ENCODE results near the gene BORA.
A peak's percentile ranks its signal among the peaks of the same experiment; 100 is the strongest.
"Not testable (repeated sequence)": the region's sequence is repeated elsewhere in the genome, so short reads cannot be mapped to it uniquely, and the experiment has no call there.

BORA gene

DNA sequence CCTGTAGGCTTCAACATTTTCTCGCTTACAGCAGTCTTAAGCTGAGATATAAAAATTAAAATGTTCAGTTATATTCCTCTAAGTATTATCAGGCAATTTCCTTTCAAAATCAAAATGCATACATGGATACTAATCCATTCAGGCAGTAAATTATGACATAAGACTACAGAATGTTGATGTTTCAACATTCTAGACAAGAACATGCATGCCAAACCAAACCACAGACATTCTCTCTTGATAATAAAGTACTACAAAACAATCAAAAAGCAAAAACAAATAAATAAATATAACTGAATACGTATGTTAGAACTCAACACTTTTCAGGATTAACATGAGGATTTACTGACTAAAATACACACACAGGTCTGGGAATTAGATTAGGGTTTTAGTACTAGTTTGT lies 46.3 kb downstream of the BORA start:
- no peak for DNase-seq

DNA sequence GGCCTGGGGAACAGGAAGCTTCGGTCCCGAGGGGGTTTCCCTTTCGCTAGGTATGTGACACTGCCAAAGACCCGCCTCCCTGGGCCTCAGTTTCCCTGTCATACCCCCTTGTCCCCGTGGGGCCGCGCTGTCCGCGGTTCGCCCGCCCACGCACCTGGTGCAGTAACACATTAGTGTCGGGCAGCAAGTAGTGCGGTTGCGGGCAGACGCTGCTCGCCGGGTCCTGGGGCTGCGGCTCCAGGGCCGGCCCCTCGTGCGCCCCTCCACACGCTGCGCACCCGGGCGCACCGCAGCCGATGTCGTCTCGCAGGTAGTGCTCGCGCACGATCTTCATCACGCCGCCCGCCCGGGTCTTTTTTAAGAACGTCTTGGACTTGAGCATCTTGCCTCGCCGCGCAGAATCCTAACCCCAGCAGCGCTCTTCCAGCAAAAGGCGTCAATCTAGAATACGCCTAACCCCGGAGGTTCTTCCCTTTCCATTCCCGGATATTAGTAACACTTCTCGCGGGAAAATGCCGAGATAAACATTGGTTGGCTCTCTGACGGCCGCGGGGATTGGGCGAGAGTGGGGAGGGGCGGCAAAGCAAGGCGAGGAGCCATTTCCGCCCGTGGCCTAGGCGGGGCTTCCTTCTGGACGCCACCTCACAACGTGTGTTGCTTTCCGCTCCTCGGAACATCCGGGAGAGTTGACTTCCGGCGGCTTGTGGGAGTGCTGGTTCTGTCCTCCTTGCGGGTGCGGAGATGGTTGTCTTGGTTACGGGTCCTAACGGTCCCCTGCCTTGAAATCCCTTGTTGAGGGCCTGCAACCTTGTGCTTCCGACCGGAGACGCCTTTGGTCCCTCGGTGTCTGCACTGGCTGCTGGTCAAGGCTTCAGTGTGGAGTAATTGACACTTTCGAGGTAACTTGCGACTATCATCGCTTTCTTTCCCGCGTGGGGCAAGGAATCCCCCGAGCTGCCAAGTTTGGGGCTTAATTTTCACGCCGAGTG lies 54.0 kb downstream of the BORA start, which contains the start of the genes DIS3 and PIBF1:
Gene DIS3 (minus strand): TSS at position 450 of the 989 bp plus-strand sequence. CDS start 68 bp downstream, at position 382.
Gene PIBF1 (plus strand): TSS at position 683 of the 989 bp plus-strand sequence. CDS start 1,337 bp downstream, outside the sequence.
- peak; percentile 94 for DNase-seq

DNA sequence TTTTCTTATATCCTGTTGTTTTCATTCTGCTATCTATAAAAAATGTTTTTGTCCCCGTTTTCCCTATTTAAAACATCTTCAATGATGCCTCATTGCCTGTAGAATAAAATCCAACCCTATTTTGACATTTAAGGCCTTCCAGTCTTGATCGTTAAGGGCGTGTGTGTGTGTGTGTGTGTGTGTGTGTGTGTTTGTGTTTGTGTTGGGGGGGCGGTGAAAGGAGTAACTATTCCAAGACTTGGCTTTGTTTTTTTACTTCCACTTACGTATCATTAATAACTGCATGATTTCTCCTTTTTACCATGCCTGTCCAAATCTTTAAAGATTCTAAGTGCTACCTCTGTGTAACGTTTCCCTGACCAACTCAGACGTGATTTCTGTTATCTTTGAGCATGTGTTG lies 55.0 kb downstream of the BORA start:
- no peak for DNase-seq

DNA sequence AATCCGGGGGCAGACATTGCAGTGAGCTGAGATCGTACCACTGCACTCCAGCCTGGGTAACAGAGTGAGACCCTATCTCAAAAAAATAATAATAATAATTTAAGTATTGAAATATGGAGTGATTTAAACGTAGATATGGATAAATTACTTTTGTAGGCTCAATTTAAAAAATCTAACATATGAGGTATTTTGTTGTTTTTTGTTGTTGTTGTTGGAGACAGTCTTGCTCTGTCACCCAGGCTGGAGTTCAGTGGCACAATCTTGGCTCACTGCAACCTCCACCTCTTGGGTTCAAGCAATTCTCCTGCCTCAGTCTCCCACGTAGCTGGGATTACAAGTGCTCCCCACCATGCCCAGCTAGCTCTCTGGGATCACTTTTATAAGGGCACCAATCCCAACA lies 57.0 kb downstream of the BORA start:
- DNase-seq = not testable (repeated sequence)

DNA sequence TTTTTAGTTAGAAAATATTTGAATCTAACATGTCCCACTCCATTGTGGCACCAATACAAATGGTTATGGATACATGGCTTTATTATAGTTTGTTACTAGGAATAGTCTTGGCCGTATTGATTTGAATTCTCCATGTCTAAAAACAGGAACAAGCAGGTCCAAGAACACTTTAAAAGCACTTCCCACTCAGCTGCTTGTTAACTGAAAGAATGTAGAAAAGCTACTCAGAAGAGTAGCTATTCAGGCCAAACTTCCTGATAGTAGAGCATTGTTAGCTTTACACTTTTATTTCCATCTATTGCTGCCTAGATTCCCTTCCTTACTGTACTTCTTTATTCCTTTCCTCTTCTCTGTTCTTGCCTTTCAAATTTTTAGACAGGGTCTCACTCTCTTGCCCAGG lies 61.1 kb downstream of the BORA start:
- no peak for DNase-seq

DNA sequence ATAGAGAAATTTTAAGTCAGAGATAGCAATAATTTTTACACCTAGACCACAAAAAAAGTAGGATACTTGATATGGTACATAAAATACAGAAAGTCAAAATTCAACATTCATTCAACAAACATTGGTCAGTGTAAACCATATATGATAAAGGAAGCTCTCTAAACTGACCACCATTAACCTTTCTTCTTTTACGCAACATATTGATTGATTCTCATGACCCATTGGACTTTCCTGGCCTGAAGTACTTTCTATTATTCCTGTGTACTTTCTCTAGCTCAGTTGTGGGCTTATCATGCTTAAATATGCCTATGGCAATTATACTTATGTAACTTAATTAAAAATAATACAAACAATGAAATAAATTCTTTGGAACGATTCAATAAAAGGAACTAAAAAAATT lies 64.9 kb downstream of the BORA start:
- DNase-seq = no peak

DNA sequence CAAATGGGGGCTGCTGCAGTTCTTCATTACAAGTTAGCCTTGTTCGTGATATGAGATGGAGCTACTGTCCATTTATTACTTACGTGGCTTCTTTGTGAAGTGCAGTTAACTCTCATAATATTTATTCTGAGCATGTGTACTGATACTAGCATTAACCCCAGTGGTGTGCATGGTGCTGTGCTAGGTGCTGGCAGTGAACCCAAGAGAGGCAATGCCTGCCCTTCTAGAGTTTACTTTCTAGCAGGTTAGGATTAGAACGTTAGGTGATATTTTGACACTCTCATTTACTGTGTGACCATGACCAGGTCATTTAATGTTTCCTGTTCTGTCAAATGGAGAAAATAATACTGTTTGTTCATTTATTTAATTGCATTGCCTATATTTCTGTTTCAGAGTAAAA lies 71.1 kb downstream of the BORA start:
- no peak for DNase-seq

DNA sequence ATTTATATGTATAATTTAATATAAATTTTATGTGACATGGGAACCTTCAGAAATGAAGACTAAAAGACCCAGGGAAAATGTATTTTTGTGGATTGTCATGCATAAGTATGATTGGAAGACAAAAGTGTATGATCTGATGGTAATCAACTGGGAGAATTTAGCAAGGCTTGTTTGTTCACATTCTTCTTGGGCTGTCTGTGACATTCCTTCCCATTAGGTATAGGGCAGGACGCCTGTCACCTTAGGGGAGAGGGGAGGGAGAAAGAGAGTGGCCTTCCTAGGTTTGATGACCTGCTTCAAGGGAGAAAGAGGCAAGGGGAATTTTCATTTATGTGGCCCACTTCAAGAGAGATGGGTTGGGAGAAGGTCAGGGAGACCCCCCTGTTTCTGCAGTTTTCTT lies 76.6 kb downstream of the BORA start:
- DNase-seq = no peak

Data from hippocampal formation (tissue), 2 donors.